T-cell (primary cell): ENCODE measurements around the gene NFX1. TPM values are rescaled to one million over a fixed set of nuclear protein-coding genes. Genes with fewer than 3 reads are reported as not detected.

Source experiments
- ATAC-seq, 4 experiments: fragments of 200-7000 bp in 3 of 4; fragments of 150-1000 bp in 1 of 4; cut with Tn5 transposase; replicated peaks in 1 of 4; 1 replicate in 3 of 4; 2 replicates in 1 of 4; pipeline ENCODE4 v1.10.0; 2021; ENCODE audit warnings: moderate library complexity in 3 of 4, mild to moderate bottlenecking in 2 of 4, moderate number of reproducible peaks in 1 of 4
- CTCF ChIA-PET, 2 donors: fragments of 300-600 bp; sonication (Branson Sonifier 250); formaldehyde crosslinking; loops; one replicate each; lab custom pipeline; 2022; ENCODE audit warnings: antibody characterized with exemption in 2 of 2; lab: Charles Lee
- POLR2A ChIA-PET, 2 donors: fragments of 300-600 bp; sonication (Branson Sonifier 250); formaldehyde crosslinking; loops; one replicate each; lab custom pipeline; 2022; ENCODE audit warnings: antibody characterized with exemption in 2 of 2; lab: Charles Lee
- DNase-seq, 35 experiments: peaks; one replicate each; pipeline versions ENCODE4 v3.0.0 to v3.0.0-alpha.2; 2013 to 2023
- H3K27ac ChIP-seq: one replicate; pipeline ENCODE4 v1.5.1; 2013; ENCODE audit warnings: low read length
- H3K27me3 ChIP-seq, 2 experiments: replicated peaks in 1 of 2; 1 replicate in 1 of 2; 2 replicates in 1 of 2; pipeline versions ENCODE4 v1.6.1 to v1.7.0; 2013; ENCODE audit warnings: low read length in 1 of 2, mixed read lengths in 1 of 2; ENCODE audit not compliant: control insufficient read depth in 2 of 2, insufficient read depth in 2 of 2; ENCODE audit errors: extremely low read depth in 1 of 2
- H3K36me3 ChIP-seq, 2 donors: 1 replicate in 1 of 2; 2 replicates in 1 of 2; pipeline versions ENCODE4 v1.6.1 to v1.7.0; 2013; ENCODE audit warnings: low read length in 1 of 2; ENCODE audit not compliant: control insufficient read depth in 2 of 2, insufficient read depth in 1 of 2; ENCODE audit errors: extremely low read depth in 1 of 2
- H3K4me1 ChIP-seq, 2 experiments: 1 replicate in 1 of 2; 2 replicates in 1 of 2; pipeline versions ENCODE4 v1.6.1 to v1.7.0; 2013; ENCODE audit warnings: low read length in 2 of 2, mixed read lengths in 1 of 2; ENCODE audit not compliant: insufficient read depth in 2 of 2, control insufficient read depth in 1 of 2; ENCODE audit errors: extremely low read depth in 1 of 2
- H3K4me3 ChIP-seq, 2 donors: 1 replicate in 1 of 2; 2 replicates in 1 of 2; pipeline versions ENCODE4 v1.5.1 to v1.7.0; 2013; ENCODE audit warnings: mild to moderate bottlenecking in 2 of 2, low read length in 1 of 2, moderate library complexity in 1 of 2; ENCODE audit not compliant: control insufficient read depth in 1 of 2; ENCODE audit errors: extremely low read depth in 1 of 2
- H3K9me3 ChIP-seq: 2 replicates; pipeline ENCODE4 v1.7.0; 2013
- H3K27ac Mint-ChIP-seq, 2 donors: one replicate each; pipeline ENCODE4 v1.8.0; 2020 to 2021; ENCODE audit warnings: mild to moderate bottlenecking in 2 of 2, mixed read lengths in 2 of 2
- H3K27me3 Mint-ChIP-seq, 2 donors: one replicate each; pipeline ENCODE4 v1.8.0; 2021 to 2022; ENCODE audit warnings: mixed read lengths in 2 of 2
- H3K36me3 Mint-ChIP-seq: one replicate; pipeline ENCODE4 v1.8.0; 2021; ENCODE audit warnings: mixed read lengths
- H3K4me1 Mint-ChIP-seq, 3 donors: one replicate each; pipeline ENCODE4 v1.8.0; 2020 to 2022; ENCODE audit warnings: mixed read lengths in 3 of 3, mild to moderate bottlenecking in 1 of 3
- H3K4me3 Mint-ChIP-seq, 3 donors: one replicate each; pipeline ENCODE4 v1.8.0; 2020 to 2022; ENCODE audit warnings: mild to moderate bottlenecking in 3 of 3, mixed read lengths in 3 of 3, moderate library complexity in 3 of 3
- H3K9me3 Mint-ChIP-seq, 3 donors: one replicate each; pipeline ENCODE4 v1.8.0; 2020 to 2022; ENCODE audit warnings: mixed read lengths in 3 of 3
- WGBS: methylation state at CpG from one replicate; pipeline ENCODE4 v1.1.5; 2013; ENCODE audit warnings: missing lambda C conversion rate; ENCODE audit not compliant: insufficient coverage; 5-methylcytosine and 5-hydroxymethylcytosine counted together
- total RNA-seq, 35 experiments: library from RNA in 6 of 35; stranded (reverse) in 6 of 35; fragments of 120-200 nt in 1 of 35; gene quantifications; one replicate each; pipeline versions ENCODE4 v1.2.1 to v1.2.4 and lab custom pipeline; 2013 to 2026

The NFX1 gene
- total RNA-seq, 5 donors from 2014 or later (not counting 1 experiment from before 2014, with no cell fraction given): 41.5 to 55.8 (median 48.5) TPM

DNA sequence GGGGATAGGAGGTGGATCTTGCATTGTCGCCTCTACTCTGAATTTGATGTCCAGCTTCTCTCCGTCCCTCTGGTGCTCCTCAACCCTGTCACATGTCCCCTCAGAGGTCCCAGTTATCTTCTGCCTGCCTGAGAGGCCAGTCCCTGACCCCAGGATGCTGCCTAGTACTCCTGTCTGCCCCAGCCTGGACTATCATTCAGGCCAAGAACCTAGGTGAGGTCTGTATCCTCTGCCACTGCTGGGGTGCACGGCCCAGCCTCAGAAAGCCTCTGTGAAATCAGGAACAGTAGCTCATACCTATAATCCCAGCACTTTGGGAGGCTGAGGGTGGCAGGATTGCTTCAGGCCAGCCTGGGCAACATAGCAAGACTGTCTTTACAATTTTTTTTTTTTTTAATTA lies 41.7 kb upstream of the NFX1 start:
- Histone ChIP-seq H3K36me3 (peaks cover 0 to 20% of the 10 kb centered on the region in 2 donors), H3K27ac (no peak overlapping the region), H3K4me1 (no peaks in the 10 kb centered on the region), H3K4me3 (no peak overlapping the region), H3K9me3 (no peaks in the 10 kb centered on the region), H3K27me3 (no peaks in the 10 kb centered on the region)
- no peaks in the 10 kb centered on the region for H3K9me3 Mint-ChIP-seq
- no peaks in the 10 kb centered on the region for H3K4me1 Mint-ChIP-seq
- ChIA-PET CTCF (no interaction called here), POLR2A (no interaction called here)
- no peaks in the 10 kb centered on the region for H3K27me3 Mint-ChIP-seq
- H3K36me3 Mint-ChIP-seq: peaks cover 17% of the 10 kb centered on the region
- ATAC-seq (no peak), DNase-seq (no peak)
- no peak overlapping the region for H3K27ac Mint-ChIP-seq
- no peak overlapping the region for H3K4me3 Mint-ChIP-seq
- 100% methylated on average over 2 of the region's 3 CpGs for WGBS

DNA sequence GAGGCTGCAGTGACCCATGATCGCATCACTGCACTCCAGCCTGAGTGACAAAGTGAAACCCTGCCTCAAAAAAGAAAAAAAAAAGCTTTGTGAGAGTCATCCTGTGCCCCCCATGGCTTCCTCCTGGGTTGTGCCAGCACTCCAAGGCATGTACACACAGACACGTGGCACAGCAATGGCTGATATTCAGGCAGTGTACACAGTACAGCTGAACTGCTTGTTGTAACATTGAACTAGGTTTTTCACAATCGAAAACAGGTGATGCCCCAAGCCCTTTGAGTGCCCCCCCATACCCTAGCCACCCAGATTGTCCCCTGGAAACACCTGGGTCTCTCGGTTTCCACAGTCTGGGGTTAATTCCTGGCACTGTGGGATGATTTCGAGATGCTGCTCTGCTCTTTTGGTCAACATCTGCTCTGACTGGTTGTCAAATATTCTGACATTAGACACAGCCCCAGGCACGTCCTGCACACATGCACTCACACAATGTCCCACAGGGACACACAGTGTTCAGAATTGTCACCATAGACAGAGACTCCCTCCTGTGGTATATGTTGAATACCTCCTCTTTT lies 41.1 kb upstream of the NFX1 start:
- peaks cover 0 to 24% of the 10 kb centered on the region in 2 donors for H3K36me3 ChIP-seq
- Mint-ChIP-seq H3K27ac (no peak overlapping the region), H3K4me3 (no peak overlapping the region), H3K4me1 (no peaks in the 10 kb centered on the region), H3K27me3 (no peaks in the 10 kb centered on the region), H3K9me3 (no peaks in the 10 kb centered on the region), H3K36me3 (peaks cover 17% of the 10 kb centered on the region)
- DNase-seq (no peak), ATAC-seq (no peak)
- CTCF ChIA-PET: no interaction called here
- H3K27me3 ChIP-seq: no peaks in the 10 kb centered on the region
- no peak overlapping the region for H3K4me3 ChIP-seq
- no peak overlapping the region for H3K27ac ChIP-seq
- H3K4me1 ChIP-seq: no peaks in the 10 kb centered on the region
- POLR2A ChIA-PET: no interaction called here
- 80% methylated on average over 2 of the region's 6 CpGs for WGBS
- no peaks in the 10 kb centered on the region for H3K9me3 ChIP-seq

DNA sequence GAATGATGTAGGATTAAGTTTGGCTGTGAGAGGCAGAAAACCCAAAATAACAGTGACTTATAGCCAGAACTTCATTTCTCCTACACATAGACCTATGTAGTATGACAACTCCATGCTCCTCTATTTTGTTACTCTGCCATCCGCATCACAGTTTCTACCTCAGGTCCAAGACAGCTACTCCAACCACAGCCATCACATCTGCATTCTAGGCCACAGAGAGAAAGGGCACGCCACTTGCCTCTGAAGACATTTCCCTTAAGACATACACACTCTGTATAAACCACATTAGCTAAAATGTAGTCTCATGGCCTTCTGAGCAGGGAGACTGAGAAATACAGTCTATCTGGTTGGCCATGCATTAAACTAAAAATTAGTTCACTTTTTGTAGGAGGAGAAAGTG lies 40.3 kb upstream of the NFX1 start:
- H3K36me3 Mint-ChIP-seq: peaks cover 23% of the 10 kb centered on the region
- Histone ChIP-seq H3K9me3 (no peaks in the 10 kb centered on the region), H3K27ac (no peak overlapping the region), H3K4me3 (no peak overlapping the region), H3K27me3 (no peaks in the 10 kb centered on the region), H3K36me3 (peaks cover 0 to 32% of the 10 kb centered on the region in 2 donors), H3K4me1 (no peaks in the 10 kb centered on the region)
- DNase-seq (no peak), ATAC-seq (no peak)
- no peak overlapping the region for H3K4me3 Mint-ChIP-seq
- no peaks in the 10 kb centered on the region for H3K9me3 Mint-ChIP-seq
- POLR2A ChIA-PET: no interaction called here
- no peaks in the 10 kb centered on the region for H3K27me3 Mint-ChIP-seq
- no peaks in the 10 kb centered on the region for H3K4me1 Mint-ChIP-seq
- CTCF ChIA-PET: no interaction called here
- H3K27ac Mint-ChIP-seq: no peak overlapping the region
- WGBS: 88% methylated on average over 1 of the region's 2 CpGs

DNA sequence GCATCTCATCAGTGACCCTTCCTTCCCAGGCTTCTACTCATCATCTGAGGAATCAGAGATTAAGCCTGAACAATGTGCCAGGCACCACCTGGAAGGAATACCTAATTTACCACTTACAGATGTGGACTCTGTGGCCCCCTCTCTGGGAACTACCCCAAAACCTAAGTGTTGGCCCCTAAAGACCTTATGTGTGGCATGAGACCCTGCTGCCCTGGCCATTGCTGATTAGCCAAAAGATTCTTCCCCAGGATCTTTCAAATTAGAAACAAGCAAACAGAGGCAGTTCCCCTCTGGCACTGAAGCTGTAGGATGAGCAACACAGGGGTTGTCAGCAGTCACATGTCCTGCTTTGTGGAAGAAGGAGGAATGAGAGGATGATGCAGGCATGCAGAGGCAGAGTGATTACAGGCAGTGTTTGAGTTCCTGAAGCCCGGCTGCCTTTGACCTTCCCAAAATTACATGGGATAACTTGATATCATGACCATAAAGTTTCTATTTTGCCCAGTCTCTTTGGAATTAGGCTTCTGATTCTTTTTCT lies 39.8 kb upstream of the NFX1 start:
- Mint-ChIP-seq H3K4me3 (no peak overlapping the region), H3K36me3 (peaks cover 24% of the 10 kb centered on the region), H3K27ac (no peak overlapping the region), H3K27me3 (no peaks in the 10 kb centered on the region), H3K9me3 (no peaks in the 10 kb centered on the region), H3K4me1 (no peaks in the 10 kb centered on the region)
- no peak for ATAC-seq
- H3K27ac ChIP-seq: no peak overlapping the region
- no peak overlapping the region for H3K4me3 ChIP-seq
- DNase-seq: no peak
- peaks cover 0 to 38% of the 10 kb centered on the region in 2 donors for H3K36me3 ChIP-seq
- no peaks in the 10 kb centered on the region for H3K4me1 ChIP-seq
- no peaks in the 10 kb centered on the region for H3K9me3 ChIP-seq
- H3K27me3 ChIP-seq: no peaks in the 10 kb centered on the region
- CTCF ChIA-PET: no interaction called here
- WGBS: no CpG with 5 or more reads among the region's 1 CpG
- POLR2A ChIA-PET: no interaction called here

- Mint-ChIP-seq H3K4me3 (no peak overlapping the region), H3K27ac (no peak overlapping the region), H3K9me3 (no peaks in the 10 kb centered on the region), H3K36me3 (peaks cover 37% of the 10 kb centered on the region), H3K4me1 (peaks cover 0 to 8% (median 1%) of the 10 kb centered on the region in 3 donors), H3K27me3 (no peaks in the 10 kb centered on the region)
- ChIA-PET CTCF (interaction anchor here in 1 of 2 donors (0.6 kb wide), 1 partner anchor 126 kb away, joined by 5 read pairs; no protein-coding TSS in a partner anchor), POLR2A (interaction anchor here in 1 of 2 donors (0.6 kb wide), 1 partner anchor 190 kb away, joined by 6 read pairs; no protein-coding TSS in a partner anchor)
- H3K4me1 ChIP-seq: no peaks in the 10 kb centered on the region
- H3K27me3 ChIP-seq: no peaks in the 10 kb centered on the region
- no peak overlapping the region for H3K27ac ChIP-seq
- no peak overlapping the region for H3K4me3 ChIP-seq
- H3K9me3 ChIP-seq: no peaks in the 10 kb centered on the region
- DNase-seq (no peak), ATAC-seq (no peak)
- WGBS: 100% methylated on average over 3 of the region's 4 CpGs
- H3K36me3 ChIP-seq: peaks cover 0 to 65% of the 10 kb centered on the region in 2 donors
These were observed 36.1 kb upstream of the NFX1 start for GRCh38 chr9:33254211-33254610.

- ChIA-PET POLR2A (no interaction called here), CTCF (interaction anchor here in 1 of 2 donors (0.5 kb wide), 1 partner anchor 29 kb away, joined by 3 read pairs; no protein-coding TSS in a partner anchor)
- peaks cover 2 to 8% (median 4%) of the 10 kb centered on the region in 3 donors for H3K4me1 Mint-ChIP-seq
- WGBS: 94% methylated on average over 8 of the region's 8 CpGs
- Histone ChIP-seq H3K27ac (no peak overlapping the region), H3K27me3 (no peaks in the 10 kb centered on the region), H3K9me3 (no peaks in the 10 kb centered on the region), H3K4me3 (no peak overlapping the region), H3K4me1 (no peaks in the 10 kb centered on the region), H3K36me3 (peaks cover 3 to 73% of the 10 kb centered on the region in 2 donors)
- DNase-seq (no peak), ATAC-seq (no peak)
- H3K4me3 Mint-ChIP-seq: no peak overlapping the region
- peaks cover 44% of the 10 kb centered on the region for H3K36me3 Mint-ChIP-seq
- no peaks in the 10 kb centered on the region for H3K27me3 Mint-ChIP-seq
- H3K27ac Mint-ChIP-seq: no peak overlapping the region
- H3K9me3 Mint-ChIP-seq: no peaks in the 10 kb centered on the region
These were observed 35.3 kb upstream of the NFX1 start for GRCh38 chr9:33255014-33255413.
